ENCODE data around the gene VCX. TPM values are rescaled to one million over a fixed set of nuclear protein-coding genes. Genes with fewer than 3 reads are reported as not detected.
"Not testable (repeated sequence)": the region's sequence is repeated elsewhere in the genome, so short reads cannot be mapped to it uniquely, and the experiment has no call there.

Gene VCX
- not detected for total RNA-seq
- long read RNA-seq = 0 reads

GRCh38 chrX:7842871-7843270, at the start of gene VCX:
TSS of gene VCX (plus strand) at chrX:7843171. CDS start at chrX:7843204, 33 bp downstream.
- ATAC-seq; H3K27me3 ChIP-seq; intact Hi-C loops (cut with DNase I); H3K9me3 ChIP-seq; DNase-seq; H3K4me1 ChIP-seq; H3K4me3 ChIP-seq; H3K36me3 ChIP-seq; H3K27ac ChIP-seq: not testable (repeated sequence)

GRCh38 chrX:7798327-7798726, 44.6 kb upstream of the VCX start:
- no peak for ATAC-seq

GRCh38 chrX:7801711-7802110, 41.3 kb upstream of the VCX start:
- no peak for TF ChIP-seq CTCF (IDR thresholded peaks at IDR 0.05)
- DNase-seq (no peak), ATAC-seq (no peak)
- no peaks in the 10 kb centered on the region for H3K36me3 ChIP-seq
- H3K27me3 ChIP-seq = no peaks in the 10 kb centered on the region
- no peak overlapping the region for H3K4me3 ChIP-seq
- intact Hi-C loops (cut with DNase I) = no loop called here
- no peak overlapping the region for H3K27ac ChIP-seq
- no peaks in the 10 kb centered on the region for H3K4me1 ChIP-seq
- no peaks in the 10 kb centered on the region for H3K9me3 ChIP-seq

More at GRCh38 chrX:7798327-7798726, 44.6 kb upstream of the VCX start:
- intact Hi-C loops (cut with DNase I) = no loop called here
- Histone ChIP-seq H3K4me3 (no peak overlapping the region), H3K36me3 (no peaks in the 10 kb centered on the region), H3K27ac (no peak overlapping the region), H3K4me1 (no peaks in the 10 kb centered on the region), H3K9me3 (no peaks in the 10 kb centered on the region), H3K27me3 (no peaks in the 10 kb centered on the region)
- TF ChIP-seq CTCF (IDR thresholded peaks at IDR 0.05) = no peak
- DNase-seq = no peak

- Histone ChIP-seq H3K9me3 (no peaks in the 10 kb centered on the region), H3K4me1 (no peaks in the 10 kb centered on the region), H3K27ac (no peak overlapping the region), H3K27me3 (no peaks in the 10 kb centered on the region), H3K36me3 (no peaks in the 10 kb centered on the region), H3K4me3 (no peak overlapping the region)
- intact Hi-C loops (cut with DNase I) = no loop called here
- no peak for ATAC-seq
- no peak for TF ChIP-seq CTCF (IDR thresholded peaks at IDR 0.05)
- no peak for DNase-seq
These were observed 27.7 kb upstream of the VCX start for GRCh38 chrX:7815166-7815805.

GRCh38 chrX:7828594-7828993, 14.4 kb upstream of the VCX start:
- no peaks in the 10 kb centered on the region for H3K36me3 ChIP-seq
- H3K27me3 ChIP-seq = no peaks in the 10 kb centered on the region
- ATAC-seq = no peak
- H3K4me3 ChIP-seq = no peak overlapping the region
- H3K9me3 ChIP-seq = no peaks in the 10 kb centered on the region
- intact Hi-C loops (cut with DNase I) = no loop called here
- TF ChIP-seq CTCF (IDR thresholded peaks at IDR 0.05) = no peak
- DNase-seq = no peak
- H3K4me1 ChIP-seq = no peaks in the 10 kb centered on the region
- H3K27ac ChIP-seq = no peak overlapping the region

- Histone ChIP-seq H3K4me1 (no peaks in the 10 kb centered on the region), H3K36me3 (no peaks in the 10 kb centered on the region), H3K27ac (no peak overlapping the region), H3K4me3 (no peak overlapping the region), H3K27me3 (no peaks in the 10 kb centered on the region), H3K9me3 (no peaks in the 10 kb centered on the region)
- DNase-seq = no peak
- no peak for ATAC-seq
- TF ChIP-seq CTCF (IDR thresholded peaks at IDR 0.05) = no peak
- intact Hi-C loops (cut with DNase I) = no loop called here
These were observed 1.7 kb upstream of the VCX start for GRCh38 chrX:7841084-7841805.
